Muscle layer of colon (tissue), 2 donors: ENCODE measurements around the gene SELENOM.

Experiments
- H3K27ac ChIP-seq: one replicate; pipeline ENCODE4 v1.7.0; 2013; ENCODE audit warnings: low read depth, mild to moderate bottlenecking, low read length, moderate library complexity
- H3K27me3 ChIP-seq, 2 donors: one replicate each; pipeline ENCODE4 v1.7.0; 2013; ENCODE audit warnings: low read length in 2 of 2, mild to moderate bottlenecking in 2 of 2; ENCODE audit not compliant: insufficient read depth in 2 of 2, control insufficient read depth in 1 of 2
- H3K36me3 ChIP-seq: one replicate; pipeline ENCODE4 v1.7.0; 2013; ENCODE audit warnings: mild to moderate bottlenecking, low read length; ENCODE audit not compliant: insufficient read depth
- H3K4me1 ChIP-seq: one replicate; pipeline ENCODE4 v1.7.0; 2013; ENCODE audit warnings: mild to moderate bottlenecking, low read length; ENCODE audit not compliant: insufficient read depth
- H3K4me3 ChIP-seq, 2 donors: one replicate each; pipeline ENCODE4 v1.7.0; 2013; ENCODE audit warnings: low read length in 2 of 2, low read depth in 1 of 2, mild to moderate bottlenecking in 1 of 2, moderate library complexity in 1 of 2
- H3K9ac ChIP-seq: one replicate; pipeline ENCODE4 v1.7.0; 2013; ENCODE audit warnings: low read length
- H3K9me3 ChIP-seq: one replicate; pipeline ENCODE4 v1.7.0; 2013; ENCODE audit warnings: mild to moderate bottlenecking, low read length
- donor health status: abdominal sarcoma.
- donor health status: Adenocarcinoma of cecum.

The SELENOM gene

DNA sequence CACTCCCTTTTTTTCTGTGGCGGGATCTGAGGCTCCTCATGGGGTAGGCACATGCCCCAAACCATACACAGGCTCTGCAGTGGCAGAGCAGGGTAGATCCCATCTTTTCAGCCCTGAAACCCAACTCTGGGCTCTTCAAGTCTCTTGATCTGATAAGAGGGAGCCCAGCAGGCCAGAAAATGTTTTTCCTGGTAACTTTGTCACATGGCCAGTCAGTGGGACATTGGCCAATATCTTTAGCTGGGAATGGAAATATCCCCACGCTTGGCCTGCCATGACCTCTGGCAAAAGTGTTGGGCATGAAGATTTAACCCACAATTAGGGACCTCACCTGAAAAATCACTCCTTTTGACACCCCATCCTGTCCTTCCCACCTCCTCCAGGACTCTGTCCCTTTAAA is 23.5 kb upstream of the SELENOM start:
- H3K4me1 ChIP-seq = no peaks in the 10 kb centered on the region
- H3K27ac ChIP-seq = no peak overlapping the region
- H3K36me3 ChIP-seq = no peaks in the 10 kb centered on the region
- no peaks in the 10 kb centered on the region for H3K9me3 ChIP-seq
- H3K9ac ChIP-seq = no peak overlapping the region
- H3K4me3 ChIP-seq = no peak overlapping the region
- H3K27me3 ChIP-seq = no peaks in the 10 kb centered on the region

DNA sequence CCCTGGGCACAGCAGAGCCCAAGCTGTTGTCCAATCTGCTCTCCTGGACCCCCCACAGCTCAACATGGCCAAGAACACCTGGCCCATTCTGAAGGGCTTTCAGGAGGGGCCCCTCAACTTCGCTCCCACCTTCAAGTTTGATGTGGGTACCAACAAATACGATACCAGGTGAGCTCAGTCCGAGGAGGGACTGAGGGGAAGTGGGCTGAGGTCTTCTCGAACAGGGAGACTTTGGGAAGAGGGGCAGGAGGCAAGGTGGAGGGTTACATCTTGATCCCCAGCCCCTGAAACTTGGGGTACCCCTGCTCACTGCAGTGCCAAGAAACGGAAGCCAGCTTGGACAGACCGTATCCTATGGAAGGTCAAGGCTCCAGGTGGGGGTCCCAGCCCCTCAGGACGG is 20.8 kb upstream of the SELENOM start:
- H3K9ac ChIP-seq = no peak overlapping the region
- no peak overlapping the region for H3K4me3 ChIP-seq
- H3K36me3 ChIP-seq = no peaks in the 10 kb centered on the region
- H3K4me1 ChIP-seq = peaks cover 5% of the 10 kb centered on the region
- H3K9me3 ChIP-seq = no peaks in the 10 kb centered on the region
- no peaks in the 10 kb centered on the region for H3K27me3 ChIP-seq
- no peak overlapping the region for H3K27ac ChIP-seq

DNA sequence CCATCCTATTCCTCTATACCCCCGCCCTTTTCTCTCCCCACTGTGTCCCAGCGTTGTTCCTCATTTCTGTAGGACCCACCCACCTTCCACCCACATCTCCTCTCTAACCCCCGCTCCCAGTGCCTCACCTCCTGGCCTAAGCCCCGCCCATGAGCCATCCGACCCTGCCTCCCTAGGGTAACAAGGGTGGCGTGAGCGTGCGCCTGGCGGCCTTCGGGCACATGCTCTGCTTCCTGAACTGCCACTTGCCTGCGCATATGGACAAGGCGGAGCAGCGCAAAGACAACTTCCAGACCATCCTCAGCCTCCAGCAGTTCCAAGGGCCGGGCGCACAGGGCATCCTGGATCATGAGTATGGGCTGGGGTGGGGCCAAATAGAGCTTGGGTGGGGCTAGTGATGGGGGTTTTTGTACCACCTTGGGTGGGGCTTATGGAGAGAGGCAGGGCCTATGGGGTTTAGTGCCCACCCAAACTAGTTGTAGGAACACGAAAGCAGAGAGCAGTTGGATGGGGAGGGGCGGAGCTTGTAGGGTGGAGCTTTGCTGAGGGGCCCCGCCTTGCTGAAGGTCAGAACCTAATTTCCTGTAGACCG is 19.9 kb upstream of the SELENOM start:
- no peaks in the 10 kb centered on the region for H3K36me3 ChIP-seq
- H3K27me3 ChIP-seq = no peaks in the 10 kb centered on the region
- peaks cover 13% of the 10 kb centered on the region for H3K4me1 ChIP-seq
- no peak overlapping the region for H3K27ac ChIP-seq
- no peak overlapping the region for H3K9ac ChIP-seq
- H3K9me3 ChIP-seq = no peaks in the 10 kb centered on the region
- no peak overlapping the region for H3K4me3 ChIP-seq

DNA sequence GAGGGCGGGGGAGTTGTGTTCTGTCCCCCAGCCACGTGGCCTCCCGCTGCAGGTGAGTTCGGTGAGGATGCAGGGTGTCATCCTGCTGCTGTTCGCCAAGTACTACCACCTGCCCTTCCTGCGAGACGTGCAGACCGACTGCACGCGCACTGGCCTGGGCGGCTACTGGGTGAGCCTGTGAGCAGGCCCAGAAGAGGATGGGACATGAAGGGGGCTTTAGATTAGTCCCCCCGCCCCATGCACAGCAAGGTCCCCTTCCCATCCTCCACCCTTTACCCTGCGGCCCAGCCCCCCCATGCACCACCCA is 19.5 kb upstream of the SELENOM start:
- H3K27ac ChIP-seq = no peak overlapping the region
- no peak overlapping the region for H3K9ac ChIP-seq
- H3K9me3 ChIP-seq = no peaks in the 10 kb centered on the region
- H3K4me3 ChIP-seq = no peak overlapping the region
- H3K4me1 ChIP-seq = peaks cover 17% of the 10 kb centered on the region
- H3K27me3 ChIP-seq = no peaks in the 10 kb centered on the region
- H3K36me3 ChIP-seq = no peaks in the 10 kb centered on the region

DNA sequence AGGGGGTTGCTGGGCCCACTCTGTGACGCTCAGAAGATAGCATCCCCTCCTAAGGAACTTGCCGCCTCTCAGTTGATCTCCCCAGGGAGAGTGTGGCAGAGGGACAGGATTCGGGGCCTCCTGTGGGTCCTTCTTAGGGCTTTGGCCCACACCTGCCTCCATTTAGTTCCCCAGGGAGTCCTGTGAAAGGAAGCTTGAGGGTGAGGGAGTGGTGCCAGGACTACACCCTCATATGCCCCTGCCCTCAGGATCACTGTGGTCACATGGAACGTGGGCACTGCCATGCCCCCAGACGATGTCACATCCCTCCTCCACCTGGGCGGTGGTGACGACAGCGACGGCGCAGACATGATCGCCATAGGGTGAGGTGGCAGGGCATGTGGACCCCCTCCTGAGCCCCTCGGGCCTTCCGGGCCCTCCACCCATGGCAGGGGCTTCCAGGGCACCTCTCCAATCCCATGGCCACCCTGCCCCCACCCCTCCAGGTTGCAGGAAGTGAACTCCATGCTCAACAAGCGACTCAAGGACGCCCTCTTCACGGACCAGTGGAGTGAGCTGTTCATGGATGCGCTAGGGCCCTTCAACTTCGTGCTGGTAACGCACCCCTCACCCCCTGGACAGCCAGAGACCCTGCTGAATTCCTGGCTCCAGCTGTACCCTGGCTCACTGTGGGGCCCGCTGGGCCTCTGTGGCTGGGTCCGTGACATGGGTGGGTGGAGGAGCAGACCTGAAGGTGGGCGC is 18.9 kb upstream of the SELENOM start:
- Histone ChIP-seq H3K4me1 (peaks cover 17% of the 10 kb centered on the region), H3K9ac (no peak overlapping the region), H3K4me3 (no peak overlapping the region), H3K36me3 (no peaks in the 10 kb centered on the region), H3K9me3 (no peaks in the 10 kb centered on the region), H3K27me3 (no peaks in the 10 kb centered on the region), H3K27ac (no peak overlapping the region)

DNA sequence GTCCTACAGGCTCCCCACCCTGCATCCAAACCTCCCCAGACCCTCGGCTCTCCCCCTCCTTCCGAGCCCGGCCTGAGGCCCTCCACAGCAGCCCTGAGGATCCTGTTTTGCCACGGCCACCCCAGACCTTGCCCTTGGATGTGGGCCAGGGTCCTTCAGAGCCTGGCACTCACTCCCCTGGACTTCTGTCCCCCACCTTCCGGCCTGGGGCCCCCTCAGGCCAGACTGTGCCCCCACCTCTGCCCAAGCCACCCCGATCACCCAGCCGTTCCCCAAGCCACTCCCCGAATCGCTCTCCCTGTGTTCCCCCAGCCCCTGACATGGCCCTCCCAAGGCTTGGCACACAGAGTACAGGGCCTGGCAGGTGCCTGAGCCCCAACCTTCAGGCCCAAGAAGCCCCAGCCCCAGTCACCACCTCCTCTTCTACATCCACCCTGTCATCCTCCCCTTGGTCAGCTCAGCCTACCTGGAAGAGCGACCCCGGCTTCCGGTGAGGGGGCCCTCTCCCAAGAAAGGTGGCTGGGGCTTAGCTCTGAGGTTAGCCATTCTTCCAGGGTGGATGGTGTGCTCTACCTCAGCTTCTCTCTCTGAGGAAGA is 18.3 kb upstream of the SELENOM start:
- H3K27ac ChIP-seq = no peak overlapping the region
- no peaks in the 10 kb centered on the region for H3K27me3 ChIP-seq
- H3K4me1 ChIP-seq = peaks cover 17% of the 10 kb centered on the region
- no peaks in the 10 kb centered on the region for H3K9me3 ChIP-seq
- H3K36me3 ChIP-seq = no peaks in the 10 kb centered on the region
- no peak overlapping the region for H3K9ac ChIP-seq
- H3K4me3 ChIP-seq = no peak overlapping the region

DNA sequence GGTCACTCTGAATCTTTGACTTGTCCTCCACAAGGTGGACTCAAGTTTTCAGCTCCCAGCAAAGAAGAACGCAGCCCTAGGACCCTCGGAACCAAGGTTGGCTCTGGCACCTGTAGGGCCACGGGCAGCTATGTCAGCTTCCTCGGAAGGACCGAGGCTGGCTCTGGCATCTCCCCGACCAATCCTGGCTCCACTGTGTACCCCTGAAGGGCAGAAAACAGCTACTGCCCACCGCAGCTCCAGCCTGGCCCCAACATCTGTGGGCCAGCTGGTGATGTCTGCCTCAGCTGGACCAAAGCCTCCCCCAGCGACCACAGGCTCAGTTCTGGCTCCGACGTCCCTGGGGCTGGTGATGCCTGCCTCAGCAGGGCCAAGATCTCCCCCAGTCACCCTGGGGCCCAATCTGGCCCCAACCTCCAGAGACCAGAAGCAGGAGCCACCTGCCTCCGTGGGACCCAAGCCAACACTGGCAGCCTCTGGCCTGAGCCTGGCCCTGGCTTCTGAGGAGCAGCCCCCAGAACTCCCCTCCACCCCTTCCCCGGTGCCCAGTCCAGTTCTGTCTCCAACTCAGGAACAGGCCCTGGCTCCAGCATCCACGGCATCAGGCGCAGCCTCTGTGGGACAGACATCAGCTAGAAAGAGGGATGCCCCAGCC is 17.6 kb upstream of the SELENOM start:
- Histone ChIP-seq H3K27me3 (no peaks in the 10 kb centered on the region), H3K27ac (no peak overlapping the region), H3K9me3 (no peaks in the 10 kb centered on the region), H3K4me1 (peaks cover 17% of the 10 kb centered on the region), H3K9ac (no peak overlapping the region), H3K4me3 (no peak overlapping the region), H3K36me3 (no peaks in the 10 kb centered on the region)

DNA sequence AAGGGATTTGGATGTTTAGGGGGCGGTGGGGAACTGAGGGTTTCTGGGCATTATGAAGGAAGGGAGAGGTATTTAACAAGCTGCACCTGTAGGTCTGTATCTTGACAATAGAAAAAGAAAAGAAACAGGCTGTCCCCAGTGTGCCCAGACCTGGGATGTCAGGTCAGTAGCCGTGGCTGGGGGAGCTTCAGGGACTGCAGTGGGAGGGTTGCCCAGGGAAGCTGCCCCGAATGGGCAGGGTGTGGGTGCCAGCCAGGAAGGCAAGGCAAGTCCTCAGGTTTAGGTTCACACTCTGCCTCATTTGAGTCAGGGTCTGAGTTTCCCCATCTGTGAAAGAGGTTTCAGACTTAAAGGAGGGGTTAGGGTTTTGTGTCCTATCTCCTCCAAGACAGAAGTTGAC is 16.9 kb upstream of the SELENOM start:
- no peaks in the 10 kb centered on the region for H3K36me3 ChIP-seq
- no peak overlapping the region for H3K9ac ChIP-seq
- H3K27me3 ChIP-seq = no peaks in the 10 kb centered on the region
- no peak overlapping the region for H3K4me3 ChIP-seq
- H3K27ac ChIP-seq = no peak overlapping the region
- H3K9me3 ChIP-seq = no peaks in the 10 kb centered on the region
- peaks cover 17% of the 10 kb centered on the region for H3K4me1 ChIP-seq

DNA sequence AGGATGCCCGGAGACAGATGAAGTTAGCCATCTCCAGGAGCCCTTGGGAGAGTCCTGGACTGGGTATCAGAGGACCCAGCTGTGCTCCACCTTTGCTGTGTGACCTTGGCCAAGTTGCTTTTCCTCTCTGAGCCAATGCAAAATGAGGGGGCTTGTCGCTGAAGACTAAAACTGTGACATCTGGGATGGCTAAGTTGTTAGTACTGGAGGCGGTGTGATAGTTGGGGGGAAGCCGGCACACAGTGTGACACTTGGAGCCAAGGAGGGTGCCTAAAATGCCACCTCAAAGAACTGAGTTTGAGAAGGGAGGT is 15.9 kb upstream of the SELENOM start:
- Histone ChIP-seq H3K4me3 (peak overlapping the region; percentile 51 to 57), H3K4me1 (peaks cover 17% of the 10 kb centered on the region), H3K9me3 (no peaks in the 10 kb centered on the region), H3K9ac (peak overlapping the region; percentile 42), H3K27ac (peak overlapping the region; percentile 66), H3K36me3 (no peaks in the 10 kb centered on the region), H3K27me3 (no peaks in the 10 kb centered on the region)

DNA sequence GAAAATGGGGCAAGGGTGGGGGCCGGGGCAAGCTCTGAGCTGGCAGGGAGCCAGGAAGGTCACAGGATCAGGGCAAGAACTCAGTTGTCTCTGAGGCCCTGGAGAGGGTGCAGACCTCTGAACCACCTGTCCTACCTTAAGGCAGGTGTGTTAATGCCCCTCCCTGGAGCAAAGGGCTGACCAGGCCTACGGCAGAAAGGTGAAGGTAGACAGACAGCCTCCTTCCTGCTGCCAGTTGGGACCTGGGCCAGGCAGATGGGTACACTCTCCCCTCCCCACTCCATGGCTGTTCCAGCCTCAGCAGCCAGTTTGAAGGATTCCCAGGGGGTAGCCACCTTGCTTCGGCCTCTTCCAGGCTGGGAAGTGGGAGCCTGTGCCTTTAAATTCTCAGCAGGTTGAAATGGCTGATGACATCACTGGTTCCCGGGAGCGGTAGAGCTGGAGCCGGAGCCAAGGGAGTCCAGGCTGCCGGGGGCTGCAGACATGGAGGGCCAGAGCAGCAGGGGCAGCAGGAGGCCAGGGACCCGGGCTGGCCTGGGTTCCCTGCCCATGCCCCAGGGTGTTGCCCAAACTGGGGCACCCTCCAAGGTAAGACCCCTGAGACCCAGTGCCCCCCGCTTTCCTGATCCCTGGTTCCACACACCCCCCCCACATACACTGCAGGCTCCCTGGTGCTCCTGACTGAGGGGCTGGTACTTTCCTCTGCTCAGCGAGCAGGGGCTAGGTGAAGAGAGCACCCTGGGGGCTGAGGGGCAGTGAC is 15.3 kb upstream of the SELENOM start, which contains the start of gene INPP5J:
Gene INPP5J, plus strand, starts transcription at position 435 of the 760 bp plus-strand sequence. Its CDS starts 49 bp downstream, at position 484.
- H3K9me3 ChIP-seq = no peaks in the 10 kb centered on the region
- H3K27me3 ChIP-seq = no peaks in the 10 kb centered on the region
- no peaks in the 10 kb centered on the region for H3K36me3 ChIP-seq
- peaks cover 17% of the 10 kb centered on the region for H3K4me1 ChIP-seq
- H3K4me3 ChIP-seq = peak within 1 kb of the TSS; percentile 51 to 57
- peak within 1 kb of the TSS; percentile 42 for H3K9ac ChIP-seq
- H3K27ac ChIP-seq = peak within 1 kb of the TSS; percentile 66

DNA sequence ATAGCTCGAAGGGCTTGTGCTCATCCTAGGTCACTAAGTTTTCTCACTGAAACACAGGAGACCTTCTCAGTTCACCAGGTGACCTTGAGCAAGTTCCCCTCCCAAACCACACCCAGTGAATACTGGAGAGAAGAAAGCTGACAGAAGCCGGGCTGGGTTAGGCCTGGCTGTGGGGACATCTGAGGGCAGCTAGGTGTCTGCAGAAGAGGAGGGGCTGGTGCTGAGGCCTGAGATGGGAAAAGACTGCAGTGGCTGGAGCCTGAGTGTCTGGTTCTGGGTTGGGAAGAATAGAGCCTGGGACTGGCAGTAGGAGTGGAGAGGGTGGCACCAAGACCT is 14.8 kb upstream of the SELENOM start:
- Histone ChIP-seq H3K9ac (peak overlapping the region; percentile 42), H3K27ac (no peak overlapping the region), H3K4me3 (peak overlapping the region in 1 of 2 donors; percentile 57), H3K4me1 (peaks cover 17% of the 10 kb centered on the region), H3K27me3 (no peaks in the 10 kb centered on the region), H3K9me3 (no peaks in the 10 kb centered on the region), H3K36me3 (no peaks in the 10 kb centered on the region)
